ENCODE data around the gene FGF12. TPM values are rescaled to one million over a fixed set of nuclear protein-coding genes. Genes with fewer than 3 reads are reported as not detected.

FGF12 gene
- polyA plus RNA-seq, 2 of the 4 experiments (the other 2 are of a cell fraction), result 0.63 to 1.1 TPM

- DNase-seq (ENCODE audit: low read depth in 1 of 2, low spot score in 1 of 2), result peak; percentile 47 to 53
- H3K9me3 ChIP-seq, result no peaks in the 10 kb centered on the region
- ChIA-PET POLR2A (no interaction called here), CTCF (interaction anchor here (0.6 to 3.4 kb wide), 41 partner anchors 9 to 1562 kb away, joined by 3 to 25 read pairs (median 4); no protein-coding TSS in a partner anchor)
- FAIRE-seq, result no peak
- WGBS (ENCODE audit: missing lambda C conversion rate), result 9% methylated on average over 12 of the region's 12 CpGs
- no peak overlapping the region for H3K27ac ChIP-seq
- ATAC-seq, result peak; percentile 83 to 94
- H3K4me2 ChIP-seq, result no peak overlapping the region
- no peak overlapping the region for H3K4me3 ChIP-seq
- H3K4me1 ChIP-seq, result no peaks in the 10 kb centered on the region
- TF ChIP-seq CHD2 (IDR thresholded peaks at IDR 0.05; ENCODE audit: low read length, partially characterized antibody) (no peak), SMC3 (IDR thresholded peaks at IDR 0.05) (peak; percentile 85), KDM5A (IDR thresholded peaks at IDR 0.05) (no peak), ZNF302 (CRISPR knock-in tag; IDR thresholded peaks at IDR 0.05) (no peak), HEYL (CRISPR knock-in tag; IDR thresholded peaks at IDR 0.05) (no peak), RAD21 (conservative IDR thresholded peaks at IDR 0.05 in 1 of 2, IDR thresholded peaks at IDR 0.05 in 1 of 2) (peak; percentile 92 to 95), NFE2L2 (conservative IDR thresholded peaks at IDR 0.05; ENCODE audit: low read length) (no peak), REST (IDR thresholded peaks at IDR 0.05) (no peak), MAFK (IDR thresholded peaks at IDR 0.05; ENCODE audit: partially characterized antibody) (peak; percentile 23)
- TF ChIP-seq, protein P1, sequence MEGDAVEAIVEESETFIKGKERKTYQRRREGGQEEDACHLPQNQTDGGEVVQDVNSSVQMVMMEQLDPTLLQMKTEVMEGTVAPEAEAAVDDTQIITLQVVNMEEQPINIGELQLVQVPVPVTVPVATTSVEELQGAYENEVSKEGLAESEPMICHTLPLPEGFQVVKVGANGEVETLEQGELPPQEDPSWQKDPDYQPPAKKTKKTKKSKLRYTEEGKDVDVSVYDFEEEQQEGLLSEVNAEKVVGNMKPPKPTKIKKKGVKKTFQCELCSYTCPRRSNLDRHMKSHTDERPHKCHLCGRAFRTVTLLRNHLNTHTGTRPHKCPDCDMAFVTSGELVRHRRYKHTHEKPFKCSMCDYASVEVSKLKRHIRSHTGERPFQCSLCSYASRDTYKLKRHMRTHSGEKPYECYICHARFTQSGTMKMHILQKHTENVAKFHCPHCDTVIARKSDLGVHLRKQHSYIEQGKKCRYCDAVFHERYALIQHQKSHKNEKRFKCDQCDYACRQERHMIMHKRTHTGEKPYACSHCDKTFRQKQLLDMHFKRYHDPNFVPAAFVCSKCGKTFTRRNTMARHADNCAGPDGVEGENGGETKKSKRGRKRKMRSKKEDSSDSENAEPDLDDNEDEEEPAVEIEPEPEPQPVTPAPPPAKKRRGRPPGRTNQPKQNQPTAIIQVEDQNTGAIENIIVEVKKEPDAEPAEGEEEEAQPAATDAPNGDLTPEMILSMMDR (IDR thresholded peaks at IDR 0.05), result peak; percentile 83
Measured at GRCh38 chr3:192444096-192444790, 283.1 kb downstream of the FGF12 start.

DNA sequence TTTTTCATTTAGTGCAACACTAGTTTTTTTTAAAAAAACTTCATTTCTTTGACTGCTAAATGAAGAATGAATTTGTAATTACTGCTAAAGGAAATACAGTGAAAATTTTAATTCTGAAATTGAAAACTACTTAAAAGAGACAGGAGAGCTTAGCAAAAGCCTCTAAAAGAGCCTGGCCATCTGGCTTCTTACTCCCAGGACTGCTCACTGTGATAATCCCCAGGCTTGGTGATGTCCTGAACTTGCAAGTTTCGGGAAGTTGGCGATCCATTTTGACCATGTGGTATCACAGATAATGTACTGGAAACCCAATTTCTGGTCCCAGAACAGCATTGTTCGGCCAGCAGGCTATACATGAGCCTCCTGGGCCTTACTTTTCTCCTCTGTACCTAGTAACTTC, 292.1 kb downstream of the FGF12 start:
- CTCF ChIA-PET, result interaction anchor here (4.0 kb wide), 1 partner anchor 10 kb away, joined by 25 read pairs; no protein-coding TSS in a partner anchor

More for the DNA sequence above, 292.1 kb downstream of the FGF12 start:
- Histone ChIP-seq H3K4me2 (no peak overlapping the region), H3K4me1 (peaks cover 15% of the 10 kb centered on the region), H3K27ac (no peak overlapping the region), H3K9me3 (no peaks in the 10 kb centered on the region), H3K4me3 (no peak overlapping the region)
- ATAC-seq, result no peak
- FAIRE-seq, result no peak
- DNase-seq (ENCODE audit: low read depth in 1 of 2, low spot score in 1 of 2), result no peak
- TF ChIP-seq RNF2 (IDR thresholded peaks at IDR 0.05; ENCODE audit: borderline replicate concordance, low read depth) (no peak), KDM1A (IDR thresholded peaks at IDR 0.05; ENCODE audit: low read depth) (no peak), NPAS2 (CRISPR knock-in tag; IDR thresholded peaks at IDR 0.05; ENCODE audit: borderline replicate concordance) (no peak), ELK1 (IDR thresholded peaks at IDR 0.05; ENCODE audit: low read depth, low read length) (no peak), HOXB13 (CRISPR knock-in tag; IDR thresholded peaks at IDR 0.05; ENCODE audit: low read depth) (no peak), CBX2 (IDR thresholded peaks at IDR 0.05; ENCODE audit: borderline replicate concordance, low read depth) (no peak), TFCP2L1 (CRISPR knock-in tag; IDR thresholded peaks at IDR 0.05) (no peak), PHF8 (IDR thresholded peaks at IDR 0.05; ENCODE audit: borderline replicate concordance, low read depth) (no peak), EHF (CRISPR knock-in tag; IDR thresholded peaks at IDR 0.05) (no peak), SMC3 (IDR thresholded peaks at IDR 0.05) (no peak), POLR2A (IDR thresholded peaks at IDR 0.05; ENCODE audit: low read length) (no peak), RARB (CRISPR knock-in tag; IDR thresholded peaks at IDR 0.05) (no peak), HEYL (CRISPR knock-in tag; IDR thresholded peaks at IDR 0.05) (no peak)
- TF ChIP-seq, protein P2, sequence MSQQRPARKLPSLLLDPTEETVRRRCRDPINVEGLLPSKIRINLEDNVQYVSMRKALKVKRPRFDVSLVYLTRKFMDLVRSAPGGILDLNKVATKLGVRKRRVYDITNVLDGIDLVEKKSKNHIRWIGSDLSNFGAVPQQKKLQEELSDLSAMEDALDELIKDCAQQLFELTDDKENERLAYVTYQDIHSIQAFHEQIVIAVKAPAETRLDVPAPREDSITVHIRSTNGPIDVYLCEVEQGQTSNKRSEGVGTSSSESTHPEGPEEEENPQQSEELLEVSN (IDR thresholded peaks at IDR 0.05; ENCODE audit: borderline replicate concordance, low read depth), result no peak
- POLR2A ChIA-PET, result no interaction called here
- 41% methylated on average over 3 of the region's 3 CpGs for WGBS (ENCODE audit: missing lambda C conversion rate)

Data from A549 (cell line).